ENCODE results near the gene CMTM8.
A peak's percentile ranks its signal among the peaks of the same experiment; 100 is the strongest.

CMTM8 gene

GRCh38 chr3:32313723-32314473 is 75.4 kb downstream of the CMTM8 start:
- TF ChIP-seq TCF4 (CRISPR knock-in tag; IDR thresholded peaks at IDR 0.05; ENCODE audit: borderline replicate concordance) (no peak), ZFP30 (CRISPR knock-in tag; IDR thresholded peaks at IDR 0.05) (no peak), ZFP3 (CRISPR knock-in tag; IDR thresholded peaks at IDR 0.05) (no peak), RARB (CRISPR knock-in tag; IDR thresholded peaks at IDR 0.05) (no peak), CSRNP3 (CRISPR knock-in tag; IDR thresholded peaks at IDR 0.05) (no peak), ESRRG (CRISPR knock-in tag; IDR thresholded peaks at IDR 0.05) (no peak), ZNF565 (CRISPR knock-in tag; conservative IDR thresholded peaks at IDR 0.05; ENCODE audit: low read depth) (no peak), POU6F1 (CRISPR knock-in tag; IDR thresholded peaks at IDR 0.05; ENCODE audit: borderline replicate concordance, low read depth) (no peak)
- ATAC-seq = peak; percentile 90

- TF ChIP-seq TSHZ2 (CRISPR knock-in tag; IDR thresholded peaks at IDR 0.05) (no peak), ZFP30 (CRISPR knock-in tag; IDR thresholded peaks at IDR 0.05) (no peak), CSRNP3 (CRISPR knock-in tag; IDR thresholded peaks at IDR 0.05) (no peak), TCF4 (CRISPR knock-in tag; IDR thresholded peaks at IDR 0.05; ENCODE audit: borderline replicate concordance) (no peak), SNAI2 (CRISPR knock-in tag; IDR thresholded peaks at IDR 0.05) (no peak), ZC3H10 (CRISPR knock-in tag; IDR thresholded peaks at IDR 0.05) (no peak), BACH2 (CRISPR knock-in tag; IDR thresholded peaks at IDR 0.05; ENCODE audit: borderline replicate concordance) (no peak), GLIS3 (CRISPR knock-in tag; IDR thresholded peaks at IDR 0.05) (no peak), ARNTL (CRISPR knock-in tag; IDR thresholded peaks at IDR 0.05; ENCODE audit: borderline replicate concordance, low read depth) (no peak), CSDC2 (CRISPR knock-in tag; IDR thresholded peaks at IDR 0.05) (no peak), ZFP3 (CRISPR knock-in tag; IDR thresholded peaks at IDR 0.05) (no peak), ZNF70 (CRISPR knock-in tag; IDR thresholded peaks at IDR 0.05) (no peak), PATZ1 (CRISPR knock-in tag; IDR thresholded peaks at IDR 0.05; ENCODE audit: borderline replicate concordance) (no peak), CREB5 (CRISPR knock-in tag; IDR thresholded peaks at IDR 0.05; ENCODE audit: low read depth) (no peak), POU6F1 (CRISPR knock-in tag; IDR thresholded peaks at IDR 0.05; ENCODE audit: borderline replicate concordance, low read depth) (no peak), RARB (CRISPR knock-in tag; IDR thresholded peaks at IDR 0.05) (no peak), ISL1 (CRISPR knock-in tag; IDR thresholded peaks at IDR 0.05) (no peak), ZNF565 (CRISPR knock-in tag; conservative IDR thresholded peaks at IDR 0.05; ENCODE audit: low read depth) (no peak)
- no peak for ATAC-seq
These were observed 77.0 kb downstream of the CMTM8 start for GRCh38 chr3:32315441-32315840.

All from SK-N-SH treated with all-trans-retinoic acid at 6 μM for 48 hours (cell line).